HUDEP-2 (cell line): ENCODE measurements around the gene RAB3B.
A peak's percentile ranks its signal among the peaks of the same experiment; 100 is the strongest.
"Not testable (repeated sequence)": the region's sequence is repeated elsewhere in the genome, so short reads cannot be mapped to it uniquely, and the experiment has no call there.

Experiments
- DNase-seq, 76 experiments: peaks; one replicate each; lab custom pipeline; 2025; ENCODE audit not compliant: unreplicated experiment in 76 of 76; lab: John Stamatoyannopoulos, UW

Gene RAB3B

GRCh38 chr1:51990478-51990965 is at the start of gene RAB3B:
RAB3B (minus strand) TSS chr1:51990700; CDS start chr1:51977117, 13,583 bp downstream.
- peak in 50 of 76 experiments; percentile 1 to 57 (median 30) for DNase-seq

GRCh38 chr1:52037909-52038308 is 47.4 kb upstream of the RAB3B start:
- DNase-seq: no peak

- no peak for DNase-seq
Measured at GRCh38 chr1:52037402-52037814, 46.9 kb upstream of the RAB3B start.

- DNase-seq: no peak
Measured at GRCh38 chr1:52034050-52034384, 43.5 kb upstream of the RAB3B start.

- peak in 75 of 76 experiments; percentile 12 to 82 (median 70) for DNase-seq
Measured at GRCh38 chr1:52033190-52034049, 42.9 kb upstream of the RAB3B start, which contains the start of gene KTI12. KTI12 (minus strand) TSS chr1:52033810; CDS start chr1:52033761, 49 bp downstream.

- DNase-seq: peak in 22 of 76 experiments; percentile 1 to 36 (median 10)
Measured at GRCh38 chr1:52032785-52033131, 42.3 kb upstream of the RAB3B start.

GRCh38 chr1:52032124-52032784 is 41.8 kb upstream of the RAB3B start:
- peak in 2 of 76 experiments; percentile 18 for DNase-seq

GRCh38 chr1:52028839-52029238 is 38.3 kb upstream of the RAB3B start:
- not testable (repeated sequence) for DNase-seq

- no peak for DNase-seq
Measured at GRCh38 chr1:52028328-52028727, 37.8 kb upstream of the RAB3B start.

GRCh38 chr1:52026278-52026677 is 35.8 kb upstream of the RAB3B start:
- no peak for DNase-seq

GRCh38 chr1:52022133-52022532 is 31.6 kb upstream of the RAB3B start:
- no peak for DNase-seq

GRCh38 chr1:52008071-52008809 is 17.7 kb upstream of the RAB3B start:
- DNase-seq: no peak

GRCh38 chr1:52007215-52008002 is 16.9 kb upstream of the RAB3B start:
- DNase-seq: no peak

- DNase-seq: not testable (repeated sequence)
Measured at GRCh38 chr1:52006081-52006553, 15.6 kb upstream of the RAB3B start.

GRCh38 chr1:52005548-52005947 is 15.0 kb upstream of the RAB3B start:
- not testable (repeated sequence) for DNase-seq

GRCh38 chr1:52003877-52004276 is 13.4 kb upstream of the RAB3B start:
- DNase-seq: no peak

GRCh38 chr1:52002038-52002917 is 11.8 kb upstream of the RAB3B start:
- DNase-seq: peak in 53 of 76 experiments; percentile 2 to 90 (median 56)

- DNase-seq: no peak
Measured at GRCh38 chr1:51998701-51999100, 8.2 kb upstream of the RAB3B start.

GRCh38 chr1:51997974-51998382 is 7.5 kb upstream of the RAB3B start:
- DNase-seq: no peak
